Mesendoderm (in vitro differentiated cells): ENCODE measurements around the gene NIPAL4.

Experiments used
- DNase-seq: peaks from one replicate; pipeline ENCODE4 v3.0.0; 2013
- H2AK5ac ChIP-seq: 2 replicates; pipeline ENCODE4 v1.6.1; 2013; ENCODE audit warnings: low read length, inconsistent platforms
- H2BK120ac ChIP-seq: 2 replicates; pipeline ENCODE4 v1.6.1; 2013; ENCODE audit warnings: low read depth, mild to moderate bottlenecking, low read length, moderate library complexity, mixed read lengths
- H2BK15ac ChIP-seq: replicated peaks from 2 replicates; pipeline ENCODE4 v1.6.1; 2013; ENCODE audit warnings: low read depth, mild to moderate bottlenecking, moderate library complexity
- H2BK5ac ChIP-seq: 2 replicates; pipeline ENCODE4 v1.6.1; 2013; ENCODE audit warnings: low read length, inconsistent platforms
- H3K18ac ChIP-seq: 2 replicates; pipeline ENCODE4 v1.6.1; 2013; ENCODE audit warnings: mild to moderate bottlenecking, low read length, mixed read lengths
- H3K23ac ChIP-seq: one replicate; pipeline ENCODE4 v1.6.1; 2013; ENCODE audit warnings: low read length
- H3K27ac ChIP-seq: 2 replicates; pipeline ENCODE4 v1.5.1; 2013; ENCODE audit warnings: low read depth, mild to moderate bottlenecking, inconsistent platforms, low read length, moderate library complexity
- H3K27me3 ChIP-seq: 2 replicates; pipeline ENCODE4 v1.6.1; 2013; ENCODE audit warnings: low read length, control low read depth, mild to moderate bottlenecking, inconsistent platforms; ENCODE audit not compliant: insufficient read depth, poor library complexity
- H3K36me3 ChIP-seq: 2 replicates; pipeline ENCODE4 v1.6.1; 2013; ENCODE audit warnings: low read length, inconsistent platforms; ENCODE audit not compliant: control insufficient read depth, insufficient read depth
- H3K4ac ChIP-seq: one replicate; pipeline ENCODE4 v1.6.1; 2013; ENCODE audit warnings: low read depth, mild to moderate bottlenecking, low read length, moderate library complexity
- H3K4me1 ChIP-seq: 2 replicates; pipeline ENCODE4 v1.6.1; 2013; ENCODE audit warnings: low read depth, low read length, inconsistent platforms; ENCODE audit not compliant: control insufficient read depth
- H3K4me2 ChIP-seq: 2 replicates; pipeline ENCODE4 v1.6.1; 2013; ENCODE audit warnings: low read length
- H3K4me3 ChIP-seq: 2 replicates; pipeline ENCODE4 v1.5.1; 2013; ENCODE audit warnings: mild to moderate bottlenecking, low read length
- H3K56ac ChIP-seq: one replicate; pipeline ENCODE4 v1.6.1; 2013; ENCODE audit warnings: low read length
- H3K79me1 ChIP-seq: 2 replicates; pipeline ENCODE4 v1.6.1; 2013; ENCODE audit warnings: low read length, inconsistent platforms
- H3K79me2 ChIP-seq: 2 replicates; pipeline ENCODE4 v1.6.1; 2013; ENCODE audit warnings: mild to moderate bottlenecking, low read length; ENCODE audit not compliant: control insufficient read depth, insufficient read depth
- H3K9ac ChIP-seq: 2 replicates; pipeline ENCODE4 v1.6.1; 2013; ENCODE audit warnings: low read length, inconsistent platforms
- H4K5ac ChIP-seq: one replicate; pipeline ENCODE4 v1.6.1; 2013; ENCODE audit warnings: low read length
- H4K8ac ChIP-seq: one replicate; pipeline ENCODE4 v1.6.1; 2013; ENCODE audit warnings: low read depth, mild to moderate bottlenecking, control low read depth, low read length, moderate library complexity
- WGBS: extraction: QIAGEN DNeasy Blood & Tissue Kit; methylation state at CpG from one replicate; pipeline ENCODE4 v1.1.7; 2013; ENCODE audit warnings: low lambda C conversion rate, missing lambda C conversion rate; ENCODE audit not compliant: insufficient coverage; ENCODE audit errors: extremely low coverage; 5-methylcytosine and 5-hydroxymethylcytosine counted together

Gene NIPAL4

GRCh38 chr5:157464519-157465171 lies 4.6 kb downstream of the NIPAL4 start:
- H2AK5ac ChIP-seq: no peak overlapping the region
- no peak overlapping the region for H2BK120ac ChIP-seq
- peak overlapping the region; percentile 15 for H3K27ac ChIP-seq
- no CpG with 5 or more reads among the region's 4 CpGs for WGBS
- H3K9ac ChIP-seq: no peak overlapping the region
- no peak overlapping the region for H2BK15ac ChIP-seq
- H3K4me1 ChIP-seq: peaks cover 10% of the 10 kb centered on the region
- H3K79me1 ChIP-seq: no peaks in the 10 kb centered on the region
- no peak overlapping the region for H3K4me3 ChIP-seq
- H3K79me2 ChIP-seq: no peaks in the 10 kb centered on the region
- H3K36me3 ChIP-seq: no peaks in the 10 kb centered on the region
- no peak overlapping the region for H2BK5ac ChIP-seq
- H3K4me2 ChIP-seq: no peak overlapping the region
- H3K4ac ChIP-seq: no peak overlapping the region
- H3K56ac ChIP-seq: no peak overlapping the region
- H4K5ac ChIP-seq: no peak overlapping the region
- H3K27me3 ChIP-seq: peaks cover 2% of the 10 kb centered on the region
- peak; percentile 91 for DNase-seq
- H3K18ac ChIP-seq: no peak overlapping the region
- no peak overlapping the region for H3K23ac ChIP-seq
- no peak overlapping the region for H4K8ac ChIP-seq

DNA sequence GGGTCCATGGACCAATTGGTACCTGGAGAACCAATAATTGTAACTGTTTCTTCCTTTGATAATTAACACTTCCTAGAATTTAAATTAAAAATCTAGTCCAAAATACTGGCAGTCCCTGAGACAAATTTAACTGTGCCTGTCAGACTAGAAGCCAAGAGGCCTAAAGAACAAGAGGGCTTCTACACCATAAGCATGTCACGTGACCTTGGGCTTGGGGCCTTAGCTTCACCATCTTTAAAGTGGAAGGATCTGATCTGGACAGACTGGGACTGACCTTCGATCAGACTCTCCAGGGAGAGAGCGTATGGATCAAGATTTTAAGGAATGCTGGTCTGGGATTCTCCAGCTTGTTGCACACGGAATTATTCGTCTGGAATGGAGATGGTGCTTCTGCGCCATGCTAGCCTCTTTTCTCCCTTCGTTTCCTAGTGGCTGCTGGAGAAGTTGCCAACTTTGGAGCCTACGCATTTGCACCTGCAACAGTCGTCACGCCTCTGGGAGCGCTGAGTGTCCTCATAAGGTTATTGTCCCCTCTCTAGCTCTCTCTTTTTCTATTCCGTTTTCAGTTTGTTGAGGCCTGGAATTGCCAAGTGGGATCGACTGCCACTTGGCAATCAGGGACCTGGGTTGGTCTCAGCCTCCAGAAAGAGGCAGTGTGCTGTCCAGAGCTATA lies 8.4 kb downstream of the NIPAL4 start:
- Histone ChIP-seq H4K5ac (no peak overlapping the region), H3K27me3 (no peaks in the 10 kb centered on the region), H3K27ac (no peak overlapping the region), H3K9ac (no peak overlapping the region), H3K4me1 (peaks cover 10% of the 10 kb centered on the region), H2BK15ac (no peak overlapping the region), H3K4ac (no peak overlapping the region), H3K79me2 (no peaks in the 10 kb centered on the region), H2BK5ac (no peak overlapping the region), H3K36me3 (no peaks in the 10 kb centered on the region), H3K79me1 (no peaks in the 10 kb centered on the region), H3K18ac (no peak overlapping the region), H3K56ac (no peak overlapping the region), H2AK5ac (no peak overlapping the region), H3K23ac (no peak overlapping the region), H2BK120ac (no peak overlapping the region), H4K8ac (no peak overlapping the region), H3K4me2 (no peak overlapping the region), H3K4me3 (no peak overlapping the region)
- DNase-seq: no peak
- no CpG with 5 or more reads among the region's 13 CpGs for WGBS

- Histone ChIP-seq H2AK5ac (no peak overlapping the region), H3K27me3 (no peaks in the 10 kb centered on the region), H3K9ac (no peak overlapping the region), H2BK5ac (no peak overlapping the region), H3K18ac (no peak overlapping the region), H3K79me1 (no peaks in the 10 kb centered on the region), H3K79me2 (no peaks in the 10 kb centered on the region), H3K36me3 (peaks cover 1% of the 10 kb centered on the region), H3K4me2 (no peak overlapping the region), H3K23ac (no peak overlapping the region), H3K4me3 (no peak overlapping the region), H2BK120ac (no peak overlapping the region), H3K4me1 (peaks cover 7% of the 10 kb centered on the region), H3K4ac (no peak overlapping the region), H4K5ac (no peak overlapping the region), H4K8ac (no peak overlapping the region), H2BK15ac (no peak overlapping the region), H3K56ac (no peak overlapping the region), H3K27ac (no peak overlapping the region)
- no CpG with 5 or more reads among the region's 7 CpGs for WGBS
- DNase-seq: no peak
Observed at GRCh38 chr5:157469073-157469472, 9.1 kb downstream of the NIPAL4 start.

DNA sequence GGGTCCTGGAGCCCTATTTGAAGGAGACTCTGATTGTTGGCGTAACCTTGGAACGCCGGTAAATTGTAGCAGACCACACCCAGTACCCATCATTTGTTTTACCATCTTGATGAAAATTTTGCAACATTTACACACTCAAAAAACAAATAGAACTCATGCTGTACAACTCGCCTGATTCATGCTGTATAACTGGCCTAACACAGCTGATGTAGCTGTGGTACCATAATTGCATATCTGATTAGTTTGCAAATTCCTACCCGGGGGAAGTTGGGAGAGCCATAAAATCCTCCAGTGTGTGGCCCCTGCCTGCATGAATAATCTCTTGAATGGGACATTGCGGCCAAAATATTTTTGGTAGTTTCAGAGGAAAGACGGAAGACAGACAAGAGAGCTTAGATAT lies 9.7 kb downstream of the NIPAL4 start:
- no CpG with 5 or more reads among the region's 7 CpGs for WGBS
- Histone ChIP-seq H3K4ac (no peak overlapping the region), H3K18ac (no peak overlapping the region), H3K27ac (no peak overlapping the region), H3K9ac (no peak overlapping the region), H2BK120ac (no peak overlapping the region), H3K36me3 (peaks cover 1% of the 10 kb centered on the region), H3K79me1 (no peaks in the 10 kb centered on the region), H2BK15ac (no peak overlapping the region), H3K79me2 (no peaks in the 10 kb centered on the region), H3K23ac (no peak overlapping the region), H3K4me2 (no peak overlapping the region), H3K27me3 (no peaks in the 10 kb centered on the region), H3K4me3 (no peak overlapping the region), H2BK5ac (no peak overlapping the region), H3K4me1 (peaks cover 3% of the 10 kb centered on the region), H2AK5ac (no peak overlapping the region), H4K8ac (no peak overlapping the region), H4K5ac (no peak overlapping the region), H3K56ac (no peak overlapping the region)
- DNase-seq: no peak

DNA sequence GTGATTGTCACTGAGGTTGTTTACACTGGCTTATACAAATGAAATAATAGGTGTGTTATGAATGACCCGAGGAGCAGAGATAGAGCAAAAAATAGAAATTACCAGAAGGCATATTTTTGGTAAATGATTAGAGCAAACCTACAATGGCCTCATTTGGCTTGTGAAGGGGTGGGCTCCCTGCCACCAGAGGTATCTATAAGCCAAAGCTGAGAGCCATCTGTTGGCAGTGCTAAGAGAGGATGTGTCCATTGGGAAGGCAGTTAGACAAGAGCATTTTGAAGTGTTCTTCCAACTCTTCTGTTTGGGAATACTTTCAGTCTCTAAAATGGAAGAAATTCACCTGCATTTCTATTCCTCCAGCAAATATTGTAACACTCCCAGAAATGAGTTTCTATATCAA lies 10.6 kb downstream of the NIPAL4 start:
- Histone ChIP-seq H3K23ac (no peak overlapping the region), H2BK15ac (no peak overlapping the region), H3K4me1 (no peaks in the 10 kb centered on the region), H3K4me2 (no peak overlapping the region), H3K27ac (no peak overlapping the region), H3K4me3 (no peak overlapping the region), H2AK5ac (no peak overlapping the region), H2BK120ac (no peak overlapping the region), H3K79me2 (no peaks in the 10 kb centered on the region), H3K9ac (no peak overlapping the region), H3K4ac (no peak overlapping the region), H2BK5ac (no peak overlapping the region), H4K8ac (no peak overlapping the region), H3K27me3 (no peaks in the 10 kb centered on the region), H4K5ac (no peak overlapping the region), H3K79me1 (no peaks in the 10 kb centered on the region), H3K18ac (no peak overlapping the region), H3K56ac (no peak overlapping the region), H3K36me3 (peaks cover 2% of the 10 kb centered on the region)
- DNase-seq: no peak
- WGBS: no CpG with 5 or more reads among the region's 1 CpG

DNA sequence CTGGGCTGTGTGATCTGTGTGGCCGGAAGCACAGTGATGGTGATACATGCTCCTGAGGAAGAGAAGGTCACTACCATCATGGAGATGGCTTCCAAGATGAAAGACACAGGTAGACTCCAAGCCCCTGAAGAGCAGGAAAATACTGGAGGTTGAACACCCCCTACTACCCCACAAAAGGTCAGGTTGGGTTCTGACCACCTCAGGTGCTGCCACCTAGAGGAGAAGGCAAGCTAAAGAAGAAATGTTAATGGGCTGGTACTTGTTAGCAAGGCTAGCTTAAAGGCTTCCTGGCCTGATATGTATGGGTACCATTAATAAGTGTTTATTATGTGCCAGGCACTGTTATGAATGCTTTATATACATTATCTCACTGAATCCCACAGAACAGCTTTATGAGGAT lies 11.7 kb downstream of the NIPAL4 start:
- WGBS: no CpG with 5 or more reads among the region's 1 CpG
- no peak overlapping the region for H4K5ac ChIP-seq
- H3K36me3 ChIP-seq: peaks cover 5% of the 10 kb centered on the region
- H3K9ac ChIP-seq: no peak overlapping the region
- no peak overlapping the region for H3K4me2 ChIP-seq
- H3K79me2 ChIP-seq: no peaks in the 10 kb centered on the region
- H3K56ac ChIP-seq: no peak overlapping the region
- H3K4ac ChIP-seq: no peak overlapping the region
- DNase-seq: peak; percentile 84
- H3K27ac ChIP-seq: no peak overlapping the region
- H2BK120ac ChIP-seq: no peak overlapping the region
- no peaks in the 10 kb centered on the region for H3K79me1 ChIP-seq
- no peak overlapping the region for H2BK5ac ChIP-seq
- H3K4me3 ChIP-seq: no peak overlapping the region
- H2BK15ac ChIP-seq: no peak overlapping the region
- H2AK5ac ChIP-seq: no peak overlapping the region
- H3K27me3 ChIP-seq: no peaks in the 10 kb centered on the region
- no peaks in the 10 kb centered on the region for H3K4me1 ChIP-seq
- H3K18ac ChIP-seq: no peak overlapping the region
- no peak overlapping the region for H3K23ac ChIP-seq
- no peak overlapping the region for H4K8ac ChIP-seq
